GM21528 (cell line): ENCODE results near the gene SUGP2.
"Not testable (repeated sequence)": the region's sequence is repeated elsewhere in the genome, so short reads cannot be mapped to it uniquely, and the experiment has no call there.

Experiments
- ATAC-seq: cut with Tn5 transposase; IDR thresholded peaks from one replicate; pipeline ENCODE4 v1.9.1; 2021; ENCODE audit warnings: mild to moderate bottlenecking, moderate library complexity; ENCODE audit not compliant: unreplicated experiment, low FRiP score

SUGP2 gene

DNA sequence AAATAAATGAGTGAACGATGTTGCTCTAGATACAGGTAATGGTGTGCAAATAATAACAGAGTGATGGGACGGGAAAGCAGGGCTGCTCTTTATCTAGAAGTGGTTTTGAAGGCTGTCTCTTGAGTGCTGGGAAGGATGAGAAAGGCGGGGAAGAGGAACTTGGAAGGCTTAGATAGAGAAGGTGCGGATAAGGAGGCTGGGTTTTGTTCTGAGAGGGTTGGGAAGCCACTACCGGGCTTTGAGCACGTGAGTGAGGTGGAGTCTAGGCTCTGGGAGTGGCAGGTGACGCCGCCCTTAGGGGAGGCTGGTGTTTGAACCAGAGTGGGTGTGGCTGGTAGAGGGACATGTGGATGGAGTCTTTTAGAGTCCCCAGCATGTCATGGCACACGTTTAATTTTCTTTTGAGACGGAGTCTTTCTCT lies 897 bp upstream of the SUGP2 start:
- ATAC-seq: no peak

DNA sequence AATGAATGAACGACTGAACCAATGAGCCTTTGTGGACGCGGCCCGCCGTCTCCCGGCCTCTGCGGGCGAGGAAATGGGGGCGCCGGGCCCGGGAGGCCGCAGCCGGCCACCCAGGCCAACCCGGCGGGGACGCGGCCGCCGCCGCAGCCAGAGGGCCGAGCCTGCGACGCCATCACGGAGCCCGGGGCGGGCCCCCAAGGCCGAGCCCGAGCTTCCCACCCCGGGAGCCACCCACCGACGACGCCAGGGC lies 216 bp downstream of the SUGP2 start:
- ATAC-seq: no peak

DNA sequence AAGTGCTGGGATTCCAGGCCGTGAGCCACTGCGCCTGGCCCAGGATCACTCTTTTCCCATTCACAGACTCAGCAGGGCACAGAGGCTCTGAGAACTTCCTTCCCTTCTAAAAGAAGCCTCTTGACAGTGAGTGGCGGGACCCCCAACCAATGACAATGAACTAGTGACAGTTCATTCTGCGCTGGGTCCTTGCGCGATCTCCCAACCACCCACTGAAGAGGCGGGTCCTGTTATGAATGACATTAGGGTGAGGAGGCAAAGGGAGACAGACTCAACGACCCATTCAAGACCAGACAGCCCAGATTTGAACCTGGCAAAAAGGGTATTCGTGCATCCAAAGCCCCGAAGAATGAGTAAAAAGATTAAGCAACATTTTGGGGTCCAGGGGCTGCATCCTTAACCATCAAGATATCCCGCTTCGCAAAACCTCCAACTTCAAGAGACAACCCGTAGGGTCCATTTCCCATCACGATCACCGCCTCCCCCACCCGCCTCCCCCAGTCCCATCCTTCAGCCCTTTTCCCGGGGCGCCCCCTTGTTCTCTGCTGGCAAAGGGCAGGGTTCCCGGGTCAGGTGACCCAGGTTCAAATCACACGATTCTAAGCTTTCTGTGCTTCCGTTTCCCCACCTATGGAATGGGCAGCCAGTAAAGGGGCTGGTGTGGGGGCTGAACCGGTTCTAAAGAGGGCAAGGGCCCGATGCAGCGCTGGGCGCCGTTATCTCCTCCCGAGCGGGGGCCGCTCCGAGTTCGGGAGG lies 719 bp downstream of the SUGP2 start:
- peak; percentile 7 for ATAC-seq

DNA sequence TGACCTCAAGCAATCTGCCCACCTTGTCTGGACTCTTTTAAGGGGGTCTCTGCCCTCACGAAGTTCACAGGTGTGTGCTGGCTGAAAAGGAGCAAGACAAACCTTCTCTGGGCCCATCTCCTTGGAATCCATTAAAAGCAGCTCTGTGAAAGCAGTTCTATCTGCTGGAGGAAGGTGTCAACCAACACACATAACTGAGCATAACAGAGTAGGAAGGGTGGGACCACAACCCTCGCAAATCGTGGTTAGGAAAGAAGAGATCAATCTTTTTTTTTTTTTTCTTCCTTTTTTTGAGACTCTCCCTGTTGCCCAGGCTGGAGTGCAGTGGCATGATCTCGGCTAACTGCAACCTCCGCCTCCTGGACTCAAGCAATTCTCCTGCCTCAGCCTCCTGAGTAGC lies 1.4 kb downstream of the SUGP2 start:
- ATAC-seq: no peak

DNA sequence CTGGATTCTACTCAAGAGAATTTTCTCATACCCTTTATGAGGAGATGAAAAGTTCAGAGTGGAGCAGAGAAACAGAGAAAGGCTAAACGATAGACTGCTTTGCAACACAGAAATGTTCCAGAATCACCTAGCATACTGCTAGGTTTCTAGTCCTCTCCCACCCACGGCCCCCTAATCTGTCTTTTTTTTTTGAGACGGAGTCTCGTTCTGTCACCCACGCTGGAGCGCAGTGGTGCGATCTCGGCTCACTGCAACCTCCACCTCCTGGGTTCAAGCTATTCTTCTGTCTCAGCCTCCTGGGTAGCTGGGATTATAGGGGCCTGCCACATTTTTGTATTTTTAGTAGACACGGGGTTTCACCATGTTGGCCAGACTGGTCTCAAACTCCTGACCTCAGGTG lies 4.8 kb downstream of the SUGP2 start:
- ATAC-seq: no peak

- ATAC-seq: no peak
Measured at GRCh38 chr19:19027228-19027627, 6.1 kb downstream of the SUGP2 start.

DNA sequence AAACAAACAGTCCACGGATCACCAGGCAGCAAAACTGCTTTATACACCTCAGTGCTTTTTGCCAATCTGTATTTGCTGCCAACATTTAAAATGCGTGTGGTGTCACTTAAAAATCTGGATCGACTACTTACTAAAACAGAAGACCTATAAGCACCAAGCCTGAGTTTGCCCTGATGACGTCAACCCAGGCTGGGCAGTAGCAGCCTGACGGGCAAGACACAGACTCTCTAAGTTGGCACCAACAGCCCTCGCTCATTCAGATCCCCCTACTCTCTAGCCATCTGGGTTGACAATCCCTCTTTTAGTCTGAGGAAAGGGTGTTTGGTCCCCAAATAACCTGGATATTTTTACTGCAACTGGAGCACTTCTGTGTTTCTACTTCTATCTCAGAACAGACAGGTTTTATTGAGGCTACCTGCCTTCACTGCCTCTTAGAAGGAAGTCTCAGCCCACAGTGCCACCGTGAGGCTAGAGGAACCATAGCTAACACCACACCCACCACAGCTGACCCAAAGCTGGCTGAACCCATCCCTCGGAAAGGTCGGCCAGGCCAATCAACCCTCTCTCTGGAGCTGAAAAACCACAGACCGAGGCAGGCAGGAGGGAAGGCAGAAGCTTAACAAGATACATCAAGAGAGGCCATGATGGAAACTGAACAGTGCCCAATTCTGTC lies 6.9 kb downstream of the SUGP2 start:
- no peak for ATAC-seq

DNA sequence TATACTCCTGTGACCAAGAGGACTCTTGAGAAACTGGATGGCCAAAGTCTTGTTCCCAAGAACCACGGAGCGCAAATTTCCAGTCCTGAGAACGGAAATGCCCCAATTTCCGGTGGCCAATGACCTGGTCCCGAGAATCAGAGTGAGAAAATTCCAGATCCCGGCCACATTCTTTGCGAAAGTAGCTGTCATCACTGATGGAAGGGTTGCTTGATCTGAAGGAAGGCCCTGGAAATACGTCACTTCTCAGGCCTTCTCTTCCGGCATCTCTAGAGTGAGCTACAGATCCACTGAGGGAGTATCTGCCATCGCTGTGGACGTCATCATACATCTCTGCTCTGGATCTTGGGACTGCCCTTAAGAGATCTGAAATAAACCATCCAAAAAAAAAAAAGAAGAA lies 7.5 kb downstream of the SUGP2 start:
- ATAC-seq: no peak

DNA sequence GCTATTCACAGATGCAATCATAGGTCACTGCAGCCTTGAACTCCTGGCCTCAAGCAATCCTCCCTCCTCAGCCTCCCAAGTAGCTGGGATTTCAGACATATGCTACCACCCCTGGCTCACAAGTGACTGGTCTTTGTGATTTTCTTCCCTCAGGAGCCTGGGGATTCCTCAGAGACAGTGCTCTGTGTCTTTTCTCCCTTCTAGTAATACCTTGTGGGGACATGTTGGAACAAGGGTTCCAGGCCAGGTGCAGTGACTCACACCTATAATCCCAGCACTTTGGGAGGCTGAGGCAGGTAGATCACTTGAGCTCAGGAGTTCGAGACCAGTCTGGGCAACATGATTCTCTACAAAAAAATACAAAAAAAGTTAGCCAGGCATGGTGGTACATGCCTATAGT lies 9.9 kb downstream of the SUGP2 start:
- ATAC-seq: not testable (repeated sequence)

- no peak for ATAC-seq
Measured at GRCh38 chr19:19022380-19022961, 10.8 kb downstream of the SUGP2 start.

GRCh38 chr19:19021115-19021514 lies 12.2 kb downstream of the SUGP2 start:
- ATAC-seq: no peak

- ATAC-seq: no peak
Measured at GRCh38 chr19:19010551-19010950, 22.8 kb downstream of the SUGP2 start.

- no peak for ATAC-seq
Measured at GRCh38 chr19:19009951-19010350, 23.4 kb downstream of the SUGP2 start.

DNA sequence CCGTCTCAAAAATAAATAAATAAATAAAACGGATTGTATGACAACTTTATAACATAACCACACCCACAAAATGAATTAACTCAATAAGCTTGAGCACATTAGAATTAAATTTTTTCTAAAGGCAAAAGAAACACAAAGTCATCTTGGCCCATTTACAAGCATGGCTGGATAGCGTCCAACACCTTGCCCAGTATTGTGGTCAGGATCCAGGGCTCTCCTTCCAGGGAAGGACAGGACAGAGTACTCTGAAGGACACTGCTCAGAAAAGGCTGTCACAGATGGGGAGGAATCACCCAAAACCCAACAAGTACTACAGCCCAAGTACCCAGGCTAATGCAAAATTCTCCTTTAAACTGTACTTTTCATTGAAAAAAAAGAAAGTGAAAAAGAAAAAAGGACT lies 27.1 kb downstream of the SUGP2 start:
- no peak for ATAC-seq

- no peak for ATAC-seq
Measured at GRCh38 chr19:19004144-19004543, 29.2 kb downstream of the SUGP2 start.

GRCh38 chr19:18999896-19000620 lies 33.3 kb downstream of the SUGP2 start:
- no peak for ATAC-seq

DNA sequence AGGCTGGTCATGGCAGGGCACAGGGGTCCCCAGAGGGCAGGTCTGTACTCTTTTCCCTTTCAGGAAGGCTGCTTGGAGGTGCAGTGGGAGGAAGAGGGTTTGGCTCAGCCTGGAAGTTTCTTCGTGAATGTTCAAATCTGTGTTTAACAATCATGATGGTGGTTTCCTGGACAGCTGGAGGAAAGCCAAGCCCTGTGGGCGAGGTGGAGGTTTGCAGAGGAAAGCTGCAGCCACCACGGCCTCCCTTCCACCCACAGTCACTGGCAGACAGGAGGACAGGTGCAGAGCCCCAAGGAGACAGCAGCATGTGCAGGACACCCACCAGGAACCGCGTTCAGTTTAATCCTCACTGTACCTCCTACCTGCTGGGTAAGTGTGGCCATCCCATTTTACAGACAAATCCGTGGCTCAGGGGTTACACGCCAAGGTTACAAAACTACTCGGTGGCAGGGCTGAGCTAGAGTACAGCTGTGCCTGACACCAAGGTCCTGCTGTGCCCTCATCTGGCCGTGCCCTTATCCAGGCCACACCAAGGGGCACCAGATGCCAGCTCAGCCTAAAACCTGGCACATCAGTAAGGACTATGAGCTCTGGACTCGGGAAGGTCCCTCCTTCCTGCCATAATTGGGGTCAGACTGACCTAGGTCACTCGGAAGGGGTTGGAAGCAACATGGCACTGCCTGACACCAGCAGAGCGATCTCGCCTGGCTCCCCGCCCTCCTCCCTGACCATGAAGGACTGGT lies 34.1 kb downstream of the SUGP2 start:
- ATAC-seq: no peak

- no peak for ATAC-seq
Measured at GRCh38 chr19:18998276-18998675, 35.0 kb downstream of the SUGP2 start.

- no peak for ATAC-seq
Measured at GRCh38 chr19:18996796-18997394, 36.4 kb downstream of the SUGP2 start.

DNA sequence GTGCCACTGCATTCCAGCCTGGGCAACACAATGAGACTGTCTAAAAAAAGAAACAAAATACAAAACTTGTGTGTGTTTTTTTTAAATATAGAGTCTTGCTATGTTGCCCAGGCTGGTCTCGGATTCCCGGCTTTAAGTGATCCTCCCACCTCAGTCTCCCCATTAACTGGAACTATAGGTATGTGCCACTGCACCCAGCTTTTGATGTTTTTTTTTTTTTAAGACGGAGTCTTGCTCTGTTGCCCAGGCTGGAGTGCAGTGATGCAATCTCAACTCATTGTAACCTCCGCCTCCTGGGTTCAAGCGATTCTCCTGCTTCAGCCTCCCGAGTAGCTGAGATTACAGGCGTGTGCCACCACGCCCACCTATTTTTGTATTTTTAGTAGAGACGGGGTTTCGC lies 37.0 kb downstream of the SUGP2 start:
- no peak for ATAC-seq
